Right ventricle myocardium superior (tissue), 1 donor: ENCODE results near the gene RALGDS. TPM values are rescaled to one million over a fixed set of nuclear protein-coding genes. Genes with fewer than 3 reads are reported as not detected.

Experiments
- ATAC-seq: fragments of 200-7000 bp; cut with Tn5 transposase; one replicate; pipeline ENCODE4 v1.9.1; 2020; ENCODE audit warnings: mild to moderate bottlenecking; ENCODE audit not compliant: poor library complexity
- DNase-seq: peaks from one replicate; pipeline ENCODE4 v3.0.0-alpha.2; 2020
- intact Hi-C: fragments of 100-400 bp; cut with DNase I; formaldehyde crosslinking; loops from one replicate; pipeline ENCODE4 v1.11.2; 2022
- total RNA-seq: library from RNA; stranded (reverse); fragmentation: NEBNext Ultra II Directional; extraction: Animal tissue kit (Norgen Biotek cat#: 25700); gene quantifications from one replicate; pipeline ENCODE4 v1.2.1, GENCODE V29; 2021
- donor health status: DM: no; HTN: yes; CAD: no; lungs with severe emphysema.

The RALGDS gene
- total RNA-seq, 1 donor from 2014 or later, result 33.1 TPM

DNA sequence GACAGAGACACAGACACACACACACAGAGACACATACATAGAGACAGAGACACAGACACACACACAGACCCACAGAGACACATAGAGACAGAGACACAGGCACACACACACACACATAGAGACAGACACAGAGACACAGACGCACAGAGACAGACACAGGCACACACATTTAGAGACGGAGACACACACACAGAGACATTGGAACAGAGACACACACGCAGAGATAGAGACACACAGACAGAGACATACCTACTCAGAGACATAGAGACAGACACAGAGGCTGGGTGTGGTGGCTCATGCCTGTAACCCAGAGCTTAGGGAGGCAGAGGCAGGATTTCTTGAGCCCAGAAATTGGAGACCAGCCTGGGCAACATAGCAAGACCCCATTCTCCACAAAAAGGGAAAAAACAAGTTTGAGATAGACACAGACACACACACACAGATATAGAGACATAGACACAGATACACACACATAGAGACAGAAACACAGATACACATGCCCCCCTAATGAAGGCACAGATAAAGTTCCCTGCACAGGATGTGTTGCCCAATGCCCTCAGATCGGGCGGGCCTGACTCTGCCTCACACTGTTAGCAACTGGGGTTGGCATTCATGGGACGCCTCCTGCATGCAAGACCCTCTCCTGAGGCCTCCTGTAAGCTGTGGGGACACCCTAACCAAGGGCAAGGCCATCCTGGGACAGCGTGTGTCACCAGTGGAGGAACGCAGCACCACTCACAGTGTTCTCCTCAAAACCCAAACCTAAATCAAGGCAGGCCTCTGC lies 3.3 kb upstream of the RALGDS start:
- intact Hi-C loops, result no loop called here
- no peak for DNase-seq
- no peak for ATAC-seq

DNA sequence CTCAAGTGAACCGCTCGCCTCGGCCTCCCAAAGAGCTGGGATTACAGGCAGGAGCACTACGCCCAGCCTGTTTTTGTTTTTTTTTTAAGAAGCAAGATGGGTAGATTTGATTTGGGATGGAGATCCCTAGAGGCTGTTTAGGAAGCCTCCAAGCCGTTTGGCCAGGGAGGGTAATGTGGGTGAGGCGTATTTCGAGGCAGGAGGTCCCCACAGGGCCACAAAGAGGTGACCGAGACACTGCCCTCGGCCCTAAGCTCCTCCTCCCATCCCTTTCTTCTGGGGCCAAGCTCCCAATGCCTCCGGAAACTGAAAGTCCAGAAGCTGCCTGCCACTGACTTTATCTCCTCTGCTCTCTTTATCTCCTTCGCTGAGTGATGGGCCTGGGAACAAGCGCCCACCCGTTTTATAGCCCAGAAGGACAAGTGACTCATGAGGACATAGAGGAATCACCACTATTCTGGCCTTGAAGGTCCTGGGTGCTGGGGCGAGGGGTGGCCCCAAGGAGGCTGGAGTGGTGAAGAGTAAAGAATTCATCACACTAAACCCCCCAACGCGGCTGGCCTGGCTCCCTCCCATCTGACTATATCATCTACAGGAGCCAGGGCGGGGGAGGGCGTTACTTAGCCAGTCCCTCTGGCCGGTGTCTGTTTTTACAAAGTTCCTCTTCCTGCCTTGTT lies 2.0 kb upstream of the RALGDS start:
- DNase-seq (peak; percentile 75), ATAC-seq (no peak)
- intact Hi-C loops, result no loop called here

DNA sequence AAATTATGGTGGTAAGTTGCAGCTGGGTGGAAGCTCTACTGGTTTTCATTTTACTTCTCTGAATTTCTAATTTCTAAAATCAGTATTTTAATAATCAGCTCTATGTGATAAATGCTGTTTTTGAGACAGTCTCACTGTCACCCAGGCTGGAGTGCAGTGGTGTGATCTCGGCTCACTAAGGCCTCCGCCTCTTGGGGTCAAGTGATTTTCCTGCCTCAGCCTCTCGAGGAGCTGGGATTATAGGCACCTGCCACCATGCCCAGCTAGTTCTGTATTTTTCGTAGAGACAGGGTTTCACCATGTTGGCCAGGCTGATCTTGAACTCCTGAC lies 1.5 kb upstream of the RALGDS start:
- DNase-seq (no peak), ATAC-seq (no peak)
- intact Hi-C loops, result no loop called here

DNA sequence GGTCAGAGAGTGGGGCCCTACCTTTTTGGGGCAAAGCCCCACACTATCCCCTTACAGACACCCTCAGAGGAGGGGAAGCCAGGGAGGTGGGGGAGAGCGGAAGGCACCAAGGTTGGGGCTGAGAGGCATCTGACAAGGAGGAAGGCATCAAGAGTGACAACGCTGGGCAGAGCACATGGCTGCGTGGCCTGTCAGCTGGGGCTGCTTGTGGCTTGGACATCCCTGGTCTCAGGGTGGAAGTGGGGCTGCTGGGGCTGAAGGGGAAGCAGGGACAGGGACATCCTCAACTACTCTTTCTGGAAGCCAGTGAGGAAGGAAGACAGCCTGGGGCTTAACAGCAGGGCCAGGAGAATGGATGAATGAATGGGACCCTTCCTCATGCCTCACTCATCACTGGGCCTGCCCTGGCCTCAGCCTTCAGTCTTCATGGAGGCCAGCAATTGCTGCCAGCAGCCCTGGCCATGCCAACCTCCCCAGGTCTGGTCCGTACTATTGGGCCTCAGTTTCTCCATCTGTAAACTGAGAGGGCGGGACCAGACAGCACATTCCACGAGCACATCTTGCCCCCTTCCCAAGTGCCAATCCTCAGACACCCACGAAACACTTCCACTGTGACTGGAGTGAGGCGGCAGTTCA lies 993 bp upstream of the RALGDS start:
- ATAC-seq (no peak), DNase-seq (no peak)
- intact Hi-C loops, result no loop called here

DNA sequence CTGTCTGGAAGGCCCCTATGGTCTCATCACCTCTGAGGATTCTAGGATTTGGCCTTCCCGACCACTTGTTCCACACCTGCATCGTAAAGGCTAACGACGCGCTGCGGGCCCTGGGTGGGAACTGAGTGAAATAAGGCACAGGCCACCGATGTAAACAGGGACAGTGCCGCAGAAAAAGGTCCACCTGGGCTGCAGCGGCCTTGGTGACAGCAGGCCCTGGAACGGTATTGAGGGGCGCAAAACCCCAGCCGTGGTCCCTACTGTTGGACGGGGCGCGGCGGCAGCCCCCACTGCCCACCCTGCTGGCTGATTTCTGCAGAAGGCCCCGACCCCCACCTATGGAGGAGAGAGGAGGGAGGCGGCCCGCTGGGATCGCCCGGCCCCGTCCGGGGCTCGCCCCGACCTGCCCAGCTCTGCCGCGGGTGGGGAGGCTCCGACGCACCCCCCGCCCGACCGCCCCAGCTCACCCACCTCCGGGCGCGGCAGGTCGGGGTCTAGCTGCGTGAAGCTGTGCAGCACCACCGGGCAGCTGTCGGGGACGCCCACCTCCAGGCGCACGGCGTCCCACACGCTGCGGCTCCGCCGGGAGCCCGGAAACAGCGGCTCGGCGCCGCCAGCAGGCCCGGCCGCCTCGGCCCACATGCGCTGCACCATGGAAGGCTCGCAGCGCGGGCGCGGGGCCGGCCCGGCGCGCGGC lies 391 bp downstream of the RALGDS start:
- peak; percentile 5 for ATAC-seq
- DNase-seq, result no peak
- intact Hi-C loops, result no loop called here

DNA sequence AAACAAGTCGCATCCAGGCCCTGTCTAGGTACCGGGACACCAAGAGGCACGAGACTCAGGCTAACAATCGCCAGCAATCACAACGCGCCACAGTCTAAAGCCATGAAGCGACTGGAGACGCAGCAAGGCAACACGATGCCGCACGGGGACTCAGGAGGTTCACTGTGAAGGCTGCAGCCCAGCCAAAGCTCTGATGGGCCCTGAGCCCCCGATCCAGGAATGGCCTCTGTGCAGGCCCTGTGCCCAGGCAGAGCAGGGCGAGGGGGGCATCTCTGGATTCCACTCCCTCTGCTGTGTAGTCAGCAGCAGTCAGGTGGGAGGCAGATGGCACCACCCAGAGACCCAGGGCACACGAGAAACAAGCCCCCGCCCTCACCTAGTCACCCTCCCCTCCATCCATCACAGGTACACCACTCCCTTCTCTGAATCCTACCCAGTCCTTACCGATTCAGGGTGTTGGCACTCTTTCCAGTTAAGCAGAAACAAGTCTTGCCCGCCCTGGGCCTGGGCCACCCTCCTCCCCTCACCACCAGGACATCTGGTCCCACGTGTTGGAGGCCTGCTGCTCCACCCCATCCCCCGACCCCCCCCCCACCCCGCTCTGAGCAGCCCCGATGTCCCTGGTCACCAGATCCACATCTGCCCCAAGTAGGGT lies 1.1 kb downstream of the RALGDS start:
- DNase-seq, result no peak
- intact Hi-C loops, result no loop called here
- peak; percentile 0 for ATAC-seq

DNA sequence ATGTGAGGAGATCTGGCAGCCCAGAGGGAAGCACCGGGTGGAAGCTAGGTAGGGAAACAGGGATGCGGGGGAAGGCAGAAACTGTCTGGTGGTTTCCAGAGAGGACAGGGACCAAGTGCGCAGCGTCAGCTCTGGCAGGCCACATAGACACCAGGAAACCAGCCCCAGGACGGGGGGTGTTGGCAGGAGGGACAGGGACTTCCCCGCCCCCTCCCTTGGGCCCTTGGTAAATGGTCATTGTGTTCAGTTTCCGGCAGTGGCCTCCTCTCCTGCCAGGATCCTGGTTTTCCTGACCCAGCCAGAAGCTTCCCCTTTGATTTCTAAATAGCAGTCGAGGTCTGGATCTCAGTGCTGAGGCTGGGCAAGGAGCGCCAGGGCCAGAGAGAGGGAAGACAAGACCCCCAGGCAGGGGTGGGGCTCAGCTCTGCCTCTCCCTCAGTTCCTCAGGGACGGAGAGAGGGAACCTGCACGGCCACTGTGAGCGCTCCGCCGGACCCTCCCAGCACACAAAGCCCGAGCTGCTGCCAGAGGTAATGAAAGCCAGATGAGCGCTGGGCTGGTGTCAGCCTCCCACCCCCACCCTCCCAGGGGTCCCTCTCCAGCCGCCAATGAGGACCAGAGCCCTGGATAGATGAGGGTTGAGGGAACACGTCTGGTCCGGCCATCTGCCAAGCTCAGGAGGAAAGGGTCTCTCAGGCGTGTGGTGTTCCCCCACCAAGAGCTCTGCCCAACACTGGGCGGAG lies 1.8 kb downstream of the RALGDS start:
- intact Hi-C loops, result no loop called here
- DNase-seq (peak; percentile 75), ATAC-seq (no peak)

DNA sequence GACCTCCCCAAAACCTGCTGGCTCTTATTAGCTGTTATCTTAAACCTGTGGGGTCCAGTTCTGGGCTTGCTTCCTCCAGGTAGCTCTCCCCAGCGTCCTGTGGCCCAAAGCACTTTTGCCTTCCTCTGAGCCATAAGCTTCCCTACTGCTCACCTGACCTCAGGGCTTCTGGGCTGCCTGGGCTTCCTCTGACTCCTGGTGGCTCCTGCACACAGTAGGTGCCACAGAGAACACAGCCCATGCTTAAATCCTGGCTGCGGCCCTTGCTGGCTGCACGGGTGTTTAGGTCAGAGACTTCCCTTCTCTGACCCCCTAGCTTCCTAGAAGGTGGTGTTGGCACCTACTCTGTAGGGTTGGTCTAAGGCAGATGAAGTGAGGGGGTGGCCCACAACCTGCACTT lies 2.5 kb downstream of the RALGDS start:
- DNase-seq (peak; percentile 20), ATAC-seq (no peak)
- intact Hi-C loops, result no loop called here

DNA sequence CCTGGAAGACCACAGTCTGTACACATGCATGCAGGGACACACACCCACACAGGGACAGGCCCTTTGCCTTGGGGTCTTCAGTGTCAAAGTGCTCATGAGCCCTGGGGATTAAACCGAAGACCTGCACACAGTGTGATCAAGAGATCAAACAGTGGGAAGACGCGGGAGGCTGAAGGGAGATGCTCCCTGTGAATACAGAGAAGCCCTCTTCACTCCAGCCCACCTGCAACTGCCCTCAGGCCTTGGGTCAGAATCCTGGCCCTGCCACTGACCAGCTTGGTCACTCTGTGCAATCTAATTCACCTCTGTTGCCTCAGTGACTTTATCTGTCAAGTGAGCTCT lies 2.9 kb downstream of the RALGDS start:
- ATAC-seq (no peak), DNase-seq (no peak)
- intact Hi-C loops, result no loop called here

DNA sequence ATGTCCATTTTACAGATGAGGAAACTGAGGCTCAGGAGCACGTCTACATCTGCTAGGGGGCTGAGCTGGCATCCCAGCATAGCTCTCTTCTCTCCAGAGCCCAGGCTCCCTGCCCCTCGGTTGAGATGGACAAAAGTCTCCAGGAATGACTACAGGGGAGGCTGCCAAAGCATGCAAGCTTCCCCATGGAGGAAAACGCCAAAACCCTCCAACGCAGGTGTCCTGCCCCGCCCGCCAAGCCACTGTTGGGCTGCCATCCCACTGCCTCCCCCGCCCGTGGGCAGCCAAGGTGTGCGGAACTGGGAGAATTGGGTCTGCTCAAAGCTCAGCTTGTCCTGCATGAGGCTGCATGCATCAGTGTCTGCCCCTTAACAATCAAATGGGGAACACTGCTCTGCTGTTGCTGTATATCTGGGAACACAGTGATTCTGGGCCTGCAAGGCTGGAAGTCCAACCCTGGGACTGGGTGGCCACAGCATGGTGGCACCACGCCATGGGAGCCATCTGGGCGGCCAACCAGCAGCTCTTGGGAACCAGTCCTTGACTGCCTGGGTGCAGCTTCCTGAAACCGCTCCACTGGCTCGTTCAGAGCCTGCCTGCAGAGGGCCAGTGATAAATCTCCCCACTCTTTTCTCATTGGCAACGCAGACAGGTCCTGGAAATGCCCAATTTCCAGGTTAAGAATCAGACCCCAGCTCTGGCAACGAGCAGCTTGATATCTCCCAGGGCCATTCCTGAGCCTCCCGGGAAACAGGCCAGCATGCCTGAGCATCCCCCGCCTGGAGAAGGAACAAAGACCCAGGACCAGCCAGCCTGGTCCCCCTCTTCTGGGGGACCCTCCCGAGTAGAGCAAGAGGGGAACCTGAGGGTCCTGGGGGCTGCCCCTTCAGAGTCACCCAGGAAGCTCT lies 3.5 kb downstream of the RALGDS start:
- ATAC-seq, result peak; percentile 4
- peak; percentile 86 for DNase-seq
- intact Hi-C loops, result no loop called here

DNA sequence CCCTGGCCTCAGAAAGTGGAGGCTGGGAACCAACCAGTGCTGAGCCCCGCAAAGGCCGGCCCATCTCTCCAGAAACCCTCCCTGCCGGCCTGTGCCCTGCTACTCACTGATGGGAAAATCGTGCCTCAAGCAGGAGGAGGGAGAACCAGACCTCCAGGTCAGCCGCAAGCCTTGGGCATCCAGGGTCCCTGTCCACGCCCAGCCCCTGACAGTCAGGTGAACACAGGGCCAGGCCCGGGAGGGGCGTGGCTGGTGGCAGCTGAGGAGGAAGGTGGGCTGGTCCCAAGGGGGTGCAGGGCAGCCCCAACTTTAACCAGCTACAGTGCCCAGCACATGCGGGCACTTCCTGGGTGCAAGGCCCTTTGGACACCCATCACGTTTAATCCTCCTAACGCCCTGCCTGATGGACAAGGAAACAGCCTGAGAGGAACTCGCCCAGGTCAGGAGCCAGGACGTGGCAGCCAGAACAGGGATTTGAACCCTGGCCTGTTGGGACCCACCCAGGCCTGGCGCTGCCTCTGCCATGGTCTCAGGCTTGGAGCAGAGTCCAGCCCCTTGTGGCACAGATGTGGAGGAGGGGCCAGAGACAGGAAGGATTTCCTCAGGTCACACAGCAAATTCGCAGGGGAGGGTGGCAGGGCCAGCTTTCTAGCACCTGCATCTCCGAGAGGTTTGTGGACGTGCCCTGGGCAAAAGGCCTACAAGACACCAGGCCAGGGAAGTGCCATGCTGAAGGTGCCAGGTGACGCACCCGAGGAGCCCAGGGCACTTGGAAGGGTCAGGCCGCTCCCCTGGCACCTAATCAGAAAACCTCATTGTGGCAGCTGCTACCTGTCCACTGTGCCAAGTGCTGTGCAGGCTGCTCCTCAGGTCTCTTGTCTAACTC lies 4.5 kb downstream of the RALGDS start:
- DNase-seq (peak; percentile 33), ATAC-seq (no peak)
- intact Hi-C loops, result no loop called here

DNA sequence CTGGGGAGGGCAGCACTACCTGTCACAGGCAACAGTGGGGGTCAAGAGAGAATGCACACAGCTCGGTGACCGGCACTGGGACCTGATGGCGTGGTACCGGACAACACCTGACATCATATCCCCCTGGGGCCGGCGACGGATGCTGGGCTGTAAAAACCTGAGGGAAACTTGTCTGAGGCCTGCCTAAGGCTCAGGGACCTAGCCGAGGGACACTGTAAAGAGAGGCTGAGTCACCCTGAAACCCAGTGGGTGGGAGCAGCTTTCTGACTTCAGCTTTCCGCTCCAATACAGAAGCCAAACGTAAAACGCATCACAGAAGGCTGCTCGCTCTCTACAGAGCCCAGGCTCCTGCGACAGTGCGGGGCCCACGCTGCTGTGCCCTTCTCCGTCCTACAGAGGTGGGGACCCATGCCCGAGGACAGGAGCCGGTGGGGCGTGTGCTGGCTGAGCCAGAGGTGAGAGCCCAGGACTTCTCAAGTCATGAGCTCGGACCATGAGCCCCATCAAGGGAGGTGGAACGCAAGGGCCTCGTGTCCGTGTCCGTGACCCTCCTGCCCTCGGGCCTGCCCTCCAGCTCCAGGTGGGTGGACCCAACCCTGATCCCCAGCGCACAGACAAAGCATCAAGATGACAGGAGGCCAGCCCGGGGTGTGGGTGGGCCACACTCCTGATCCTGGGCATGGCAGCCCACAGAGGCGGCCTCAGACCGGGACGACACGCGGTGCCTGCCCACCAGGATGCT lies 5.3 kb downstream of the RALGDS start:
- ATAC-seq, result no peak
- peak; percentile 40 for DNase-seq
- intact Hi-C loops, result no loop called here

DNA sequence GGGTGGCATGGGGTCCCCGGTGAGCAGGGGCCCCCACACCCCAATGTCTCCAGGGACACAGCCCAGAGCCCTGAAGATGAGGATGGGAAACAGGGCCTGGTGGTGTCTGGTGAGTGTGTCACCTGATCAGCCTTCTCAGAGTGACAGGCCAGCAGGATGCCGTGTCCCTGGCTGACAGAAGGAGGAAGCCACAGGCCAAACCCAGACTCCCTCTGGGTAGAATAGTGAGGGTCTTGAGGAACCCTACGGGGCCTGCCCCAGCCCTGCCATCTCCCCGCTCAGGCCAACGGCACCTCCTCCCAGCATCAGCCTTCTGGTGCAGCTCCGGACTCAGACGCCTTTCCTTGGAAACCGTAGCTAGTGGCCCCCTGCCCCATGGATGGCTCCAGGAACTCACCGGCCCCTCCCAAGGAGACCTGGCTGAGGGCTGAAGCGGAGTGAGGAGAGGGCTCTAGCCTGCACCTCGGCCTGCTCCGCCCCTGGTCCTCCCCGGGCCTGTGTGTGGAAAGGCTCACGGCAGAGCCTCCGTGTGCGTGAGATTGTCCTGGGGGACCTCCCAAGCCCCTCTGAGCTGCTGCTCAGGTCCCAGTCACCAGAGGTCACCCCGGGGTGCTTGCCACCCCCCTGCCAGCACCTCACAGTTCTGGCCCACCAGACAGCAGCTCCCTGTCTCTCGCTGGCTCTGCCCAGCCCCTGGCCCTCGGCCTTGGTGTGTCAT lies 6.0 kb downstream of the RALGDS start:
- intact Hi-C loops, result no loop called here
- DNase-seq (no peak), ATAC-seq (peak; percentile 9)

DNA sequence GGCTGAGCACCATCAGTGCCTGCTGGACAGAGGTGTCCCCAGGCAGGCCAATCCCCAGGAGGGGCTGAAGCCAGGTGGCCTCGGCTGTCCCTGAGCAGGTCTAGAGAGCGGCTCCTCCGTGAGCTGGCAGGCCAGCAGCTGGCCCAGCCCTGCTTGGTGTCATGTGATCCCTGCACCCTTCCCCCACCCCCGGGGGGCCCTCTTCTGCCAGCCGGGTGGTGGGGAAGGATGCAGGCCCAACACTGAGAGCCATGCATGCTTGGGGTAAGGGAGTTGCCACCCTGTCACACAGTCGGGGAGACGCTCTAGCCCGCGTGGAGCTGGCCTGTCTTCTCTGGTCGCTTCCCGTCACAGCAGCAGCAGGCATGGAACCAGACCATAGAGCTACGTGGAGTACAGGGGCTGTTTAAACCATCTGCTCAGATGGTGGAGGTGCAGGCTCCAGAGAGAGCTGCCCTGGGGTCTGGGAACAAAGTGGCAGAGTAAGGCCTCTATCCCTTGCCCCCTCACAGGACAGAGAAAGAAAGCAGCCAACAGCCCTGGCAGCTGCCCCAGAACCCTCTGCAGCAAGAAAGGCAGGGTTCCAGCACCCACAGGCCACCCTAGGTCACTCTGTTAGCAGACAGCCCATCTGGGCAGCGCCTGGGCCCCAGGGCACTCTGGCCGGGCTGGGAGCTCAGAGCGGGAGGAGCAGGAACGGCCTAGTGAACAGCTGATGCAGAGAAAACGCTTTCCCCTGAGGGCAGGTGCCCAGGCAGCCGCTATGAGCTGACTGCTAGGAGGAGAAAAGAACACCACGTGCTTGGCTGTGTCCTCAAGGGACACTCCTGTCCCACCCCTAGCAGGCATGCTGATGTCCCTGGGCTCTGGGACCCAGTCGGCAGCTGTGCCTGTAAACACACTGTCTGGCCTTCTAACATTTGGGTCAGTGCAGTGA lies 6.8 kb downstream of the RALGDS start:
- intact Hi-C loops, result no loop called here
- DNase-seq, result peak; percentile 82
- ATAC-seq, result peak; percentile 68
